Measurements from ENCODE around the gene TPK1. TPM values are rescaled to one million over a fixed set of nuclear protein-coding genes. Genes with fewer than 3 reads are reported as not detected.
"Not testable (repeated sequence)": the region's sequence is repeated elsewhere in the genome, so short reads cannot be mapped to it uniquely, and the experiment has no call there.

Gene TPK1
- polyA plus RNA-seq, 10 donors: 3.2 to 4.5 (median 3.6) TPM

- no peak for DNase-seq
Measured at GRCh38 chr7:144477348-144477747, 358.5 kb downstream of the TPK1 start.

GRCh38 chr7:144474800-144475615 is 360.8 kb downstream of the TPK1 start:
- DNase-seq: peak in 1 of 3 donors; percentile 11

GRCh38 chr7:144474363-144474762 is 361.5 kb downstream of the TPK1 start:
- DNase-seq: no peak

- no peak for DNase-seq
Measured at GRCh38 chr7:144473908-144474307, 361.9 kb downstream of the TPK1 start.

GRCh38 chr7:144470078-144470477 is 365.8 kb downstream of the TPK1 start:
- no peak for DNase-seq

GRCh38 chr7:144468990-144469732 is 366.7 kb downstream of the TPK1 start:
- peak; percentile 20 to 70 (median 53) for DNase-seq

- no peak for DNase-seq
Measured at GRCh38 chr7:144459635-144460034, 376.2 kb downstream of the TPK1 start.

GRCh38 chr7:144455040-144455404 is 380.8 kb downstream of the TPK1 start:
- no peak for DNase-seq

GRCh38 chr7:144454256-144455039 is 381.4 kb downstream of the TPK1 start:
- no peak for DNase-seq

- DNase-seq: no peak
Measured at GRCh38 chr7:144452064-144452463, 383.8 kb downstream of the TPK1 start.

GRCh38 chr7:144445590-144445989 is 390.3 kb downstream of the TPK1 start:
- DNase-seq: no peak

- no peak for DNase-seq
Measured at GRCh38 chr7:144439717-144440205, 396.1 kb downstream of the TPK1 start.

- DNase-seq: no peak
Measured at GRCh38 chr7:144438759-144439158, 397.1 kb downstream of the TPK1 start.

- DNase-seq: peak; percentile 39 to 72 (median 51)
Measured at GRCh38 chr7:144437370-144438191, 398.3 kb downstream of the TPK1 start.

GRCh38 chr7:144436500-144436899 is 399.4 kb downstream of the TPK1 start:
- no peak for DNase-seq

- DNase-seq: no peak
Measured at GRCh38 chr7:144428431-144428830, 407.4 kb downstream of the TPK1 start.

GRCh38 chr7:144427539-144427938 is 408.3 kb downstream of the TPK1 start:
- DNase-seq: not testable (repeated sequence)

GRCh38 chr7:144418931-144419330 is 416.9 kb downstream of the TPK1 start:
- DNase-seq: not testable (repeated sequence)

GRCh38 chr7:144416341-144416740 is 419.5 kb downstream of the TPK1 start:
- DNase-seq: no peak

GRCh38 chr7:144415858-144416257 is 420.0 kb downstream of the TPK1 start:
- DNase-seq: no peak

GRCh38 chr7:144414815-144415214 is 421.0 kb downstream of the TPK1 start:
- no peak for DNase-seq
